ENCODE measurements around the gene ZNF614. TPM values are rescaled to one million over a fixed set of nuclear protein-coding genes. Genes with fewer than 3 reads are reported as not detected.
A peak's percentile ranks its signal among the peaks of the same experiment; 100 is the strongest.

ZNF614 gene
- total and polyA plus RNA-seq, 2 of the 13 experiments (the other 11 are each of a cell fraction or from before 2014, with no cell fraction given): 13.0 to 22.8 TPM

DNA sequence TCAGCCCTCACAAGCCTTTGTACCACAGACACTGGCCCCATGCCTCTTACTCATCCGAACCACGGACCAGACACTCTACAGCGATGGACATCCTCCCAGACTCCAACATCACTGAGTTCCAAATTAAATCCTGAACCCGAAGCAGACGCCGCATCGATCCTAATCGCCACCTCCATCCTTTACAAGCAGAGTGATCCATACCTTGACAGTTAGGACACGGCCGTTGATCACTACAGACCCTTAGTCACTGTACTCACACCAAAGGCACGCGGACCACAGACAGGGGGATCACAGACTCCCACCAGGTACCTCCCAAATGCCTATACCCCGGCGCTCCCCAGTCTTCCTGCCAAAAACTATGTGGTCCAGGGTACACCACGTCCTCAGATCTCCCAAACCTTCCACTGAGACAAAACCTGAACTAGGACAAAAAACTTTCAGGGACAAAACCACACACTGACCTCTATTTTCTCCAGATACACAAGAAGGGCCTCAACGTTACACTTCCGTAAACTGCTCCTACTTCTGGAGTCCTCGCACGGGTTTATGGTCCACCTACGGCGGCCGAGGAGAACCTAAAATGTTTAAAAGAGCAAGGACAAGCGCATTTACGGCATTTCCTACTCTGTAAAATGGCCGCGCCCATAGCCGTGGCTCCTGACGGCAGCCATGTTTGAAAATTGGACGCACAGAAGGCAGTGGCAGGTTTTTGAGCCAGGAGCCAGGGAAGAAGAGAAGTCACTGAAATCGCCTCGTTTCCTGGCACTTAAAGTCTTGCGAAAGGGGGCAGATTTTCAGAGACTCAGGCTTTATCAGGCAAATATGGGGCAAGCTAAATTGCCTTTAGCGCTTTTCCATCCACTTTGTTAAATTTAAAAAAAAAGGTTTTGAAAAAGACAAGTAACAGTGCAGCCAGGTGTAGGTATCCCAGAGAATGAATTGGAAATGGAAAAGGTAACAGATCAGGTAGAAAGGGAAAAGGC lies 41.6 kb downstream of the ZNF614 start, which contains the start of gene ZNF350 (continued):
- TF ChIP-seq ZFX (CRISPR knock-in tag; IDR thresholded peaks at IDR 0.05; ENCODE audit: low read depth) (peak; percentile 82), ZSCAN20 (CRISPR knock-in tag; IDR thresholded peaks at IDR 0.05; ENCODE audit: borderline replicate concordance) (no peak), TOE1 (CRISPR knock-in tag; IDR thresholded peaks at IDR 0.05) (peak; percentile 97), PLSCR1 (CRISPR knock-in tag; IDR thresholded peaks at IDR 0.05; ENCODE audit: borderline replicate concordance) (no peak), CERS6 (CRISPR knock-in tag; IDR thresholded peaks at IDR 0.05) (no peak), RFXANK (CRISPR knock-in tag; IDR thresholded peaks at IDR 0.05) (peak; percentile 75; the same call in 1 of the 2 replicates), CENPBD1 (CRISPR knock-in tag; IDR thresholded peaks at IDR 0.05; ENCODE audit: borderline replicate concordance, low read depth) (no peak), PCBP1 (IDR thresholded peaks at IDR 0.05; ENCODE audit: borderline replicate concordance, low read depth, low read length) (no peak), ELF4 (CRISPR knock-in tag; IDR thresholded peaks at IDR 0.05; ENCODE audit: borderline replicate concordance) (peak; percentile 98), RXRB (CRISPR knock-in tag; IDR thresholded peaks at IDR 0.05; ENCODE audit: borderline replicate concordance) (peak; percentile 70), ZNF430 (CRISPR knock-in tag; IDR thresholded peaks at IDR 0.05) (peak; percentile 55; the same call in 1 of the 2 replicates), MATR3 (CRISPR knock-in tag; IDR thresholded peaks at IDR 0.05) (no peak), ZNF138 (CRISPR knock-in tag; IDR thresholded peaks at IDR 0.05; ENCODE audit: low read depth) (no peak), LCORL (IDR thresholded peaks at IDR 0.05) (no peak), LCORL (CRISPR knock-in tag; IDR thresholded peaks at IDR 0.05) (0 out of 2 replicates have a peak, but pooled peaks have one; percentile 54), EZH2 (conservative IDR thresholded peaks at IDR 0.05; ENCODE audit: low read depth, low read length) (no peak), JDP2 (CRISPR knock-in tag; IDR thresholded peaks at IDR 0.05; ENCODE audit: borderline replicate concordance) (no peak), PHF8 (CRISPR knock-in tag; IDR thresholded peaks at IDR 0.05) (peak; percentile 75), ZNF772 (CRISPR knock-in tag; IDR thresholded peaks at IDR 0.05) (0 out of 2 replicates have a peak, but pooled peaks have one; percentile 48), MAFK (conservative IDR thresholded peaks at IDR 0.05 in 1 of 2, IDR thresholded peaks at IDR 0.05 in 1 of 2; ENCODE audit: low read length in 2 of 2) (no peak), ZNF557 (CRISPR knock-in tag; IDR thresholded peaks at IDR 0.05) (0 out of 2 replicates have a peak, but pooled peaks have one; percentile 59), ZNF607 (CRISPR knock-in tag; IDR thresholded peaks at IDR 0.05; ENCODE audit: borderline replicate concordance) (peak; percentile 59; the same call in 1 of the 2 replicates), AHR (CRISPR knock-in tag; IDR thresholded peaks at IDR 0.05) (0 out of 2 replicates have a peak, but pooled peaks have one; percentile 66), SRF (IDR thresholded peaks at IDR 0.05; ENCODE audit: low read depth, low read length) (peak; percentile 71)
- TF ChIP-seq, protein P1, sequence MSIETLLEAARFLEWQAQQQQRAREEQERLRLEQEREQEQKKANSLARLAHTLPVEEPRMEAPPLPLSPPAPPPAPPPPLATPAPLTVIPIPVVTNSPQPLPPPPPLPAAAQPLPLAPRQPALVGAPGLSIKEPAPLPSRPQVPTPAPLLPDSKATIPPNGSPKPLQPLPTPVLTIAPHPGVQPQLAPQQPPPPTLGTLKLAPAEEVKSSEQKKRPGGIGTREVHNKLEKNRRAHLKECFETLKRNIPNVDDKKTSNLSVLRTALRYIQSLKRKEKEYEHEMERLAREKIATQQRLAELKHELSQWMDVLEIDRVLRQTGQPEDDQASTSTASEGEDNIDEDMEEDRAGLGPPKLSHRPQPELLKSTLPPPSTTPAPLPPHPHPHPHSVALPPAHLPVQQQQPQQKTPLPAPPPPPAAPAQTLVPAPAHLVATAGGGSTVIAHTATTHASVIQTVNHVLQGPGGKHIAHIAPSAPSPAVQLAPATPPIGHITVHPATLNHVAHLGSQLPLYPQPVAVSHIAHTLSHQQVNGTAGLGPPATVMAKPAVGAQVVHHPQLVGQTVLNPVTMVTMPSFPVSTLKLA (IDR thresholded peaks at IDR 0.05): no peak
- TF ChIP-seq, protein P2, sequence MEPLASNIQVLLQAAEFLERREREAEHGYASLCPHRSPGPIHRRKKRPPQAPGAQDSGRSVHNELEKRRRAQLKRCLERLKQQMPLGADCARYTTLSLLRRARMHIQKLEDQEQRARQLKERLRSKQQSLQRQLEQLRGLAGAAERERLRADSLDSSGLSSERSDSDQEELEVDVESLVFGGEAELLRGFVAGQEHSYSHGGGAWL (CRISPR knock-in tag; IDR thresholded peaks at IDR 0.05): 0 out of 2 replicates have a peak, but pooled peaks have one; percentile 28

Measured in HepG2 (cell line).